ENCODE data around the gene MBD3L2B. TPM values are rescaled to one million over a fixed set of nuclear protein-coding genes. Genes with fewer than 3 reads are reported as not detected.
"Not testable (repeated sequence)": the region's sequence is repeated elsewhere in the genome, so short reads cannot be mapped to it uniquely, and the experiment has no call there.

MBD3L2B gene
- total RNA-seq, 1 experiment from 2014 or later: 0.69 TPM

DNA sequence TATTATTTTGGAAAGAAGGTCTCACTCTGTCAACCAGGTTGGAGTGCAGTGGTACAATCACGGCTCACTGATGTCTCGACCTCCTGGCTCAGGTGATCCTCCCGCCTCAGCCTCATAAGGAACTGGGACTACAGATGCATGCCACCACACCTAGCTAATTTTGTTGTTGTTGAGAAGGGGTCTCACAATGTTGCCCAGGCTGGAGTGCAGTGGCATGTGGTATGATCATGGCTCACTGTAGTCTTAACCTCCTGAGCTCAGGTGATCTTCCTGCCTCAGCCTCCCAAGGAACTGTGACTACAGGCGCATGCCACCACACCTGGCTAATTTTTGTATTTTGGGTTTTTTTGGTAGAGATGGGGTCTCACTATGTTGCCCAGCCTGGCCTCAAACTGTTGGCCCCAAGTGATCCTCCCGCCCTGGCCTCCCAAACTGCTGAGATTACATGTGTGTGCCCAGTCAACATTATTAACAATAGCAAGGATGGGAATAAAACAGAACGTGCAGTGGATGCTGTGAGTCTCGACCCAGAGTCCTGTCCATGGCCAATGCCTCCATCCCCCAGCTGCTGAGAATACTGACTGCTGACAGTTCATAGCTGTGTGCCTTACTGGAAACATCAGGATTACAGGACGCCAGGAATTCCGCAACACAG lies 42.7 kb upstream of the MBD3L2B start:
- Histone ChIP-seq H3K36me3 (ENCODE audit: insufficient read depth, low read length, poor library complexity, severe bottlenecking) (no peaks in the 10 kb centered on the region), H3K4me3 (ENCODE audit: low read depth, low read length, poor library complexity, severe bottlenecking) (no peak overlapping the region), H3K9me3 (ENCODE audit: low read depth, low read length, poor library complexity, severe bottlenecking) (no peaks in the 10 kb centered on the region), H3K27me3 (replicated peaks; ENCODE audit: insufficient read depth, low read depth, low read length, poor library complexity) (no peaks in the 10 kb centered on the region), H3K27ac (ENCODE audit: low read depth, low read length, poor library complexity, severe bottlenecking) (no peak overlapping the region), H3K4me1 (ENCODE audit: insufficient read depth, low read length, poor library complexity, severe bottlenecking) (no peaks in the 10 kb centered on the region)
- ChIA-PET CTCF (no interaction called here), POLR2A (ENCODE audit: low non-redundant PET) (no interaction called here)
- BruUV-seq (replicated peaks): no TSS peak
- no peak for TF ChIP-seq EZH2 (IDR thresholded peaks at IDR 0.05; ENCODE audit: borderline replicate concordance, low read depth, low read length, poor library complexity, severe bottlenecking)
- TF ChIP-seq, protein P1, sequence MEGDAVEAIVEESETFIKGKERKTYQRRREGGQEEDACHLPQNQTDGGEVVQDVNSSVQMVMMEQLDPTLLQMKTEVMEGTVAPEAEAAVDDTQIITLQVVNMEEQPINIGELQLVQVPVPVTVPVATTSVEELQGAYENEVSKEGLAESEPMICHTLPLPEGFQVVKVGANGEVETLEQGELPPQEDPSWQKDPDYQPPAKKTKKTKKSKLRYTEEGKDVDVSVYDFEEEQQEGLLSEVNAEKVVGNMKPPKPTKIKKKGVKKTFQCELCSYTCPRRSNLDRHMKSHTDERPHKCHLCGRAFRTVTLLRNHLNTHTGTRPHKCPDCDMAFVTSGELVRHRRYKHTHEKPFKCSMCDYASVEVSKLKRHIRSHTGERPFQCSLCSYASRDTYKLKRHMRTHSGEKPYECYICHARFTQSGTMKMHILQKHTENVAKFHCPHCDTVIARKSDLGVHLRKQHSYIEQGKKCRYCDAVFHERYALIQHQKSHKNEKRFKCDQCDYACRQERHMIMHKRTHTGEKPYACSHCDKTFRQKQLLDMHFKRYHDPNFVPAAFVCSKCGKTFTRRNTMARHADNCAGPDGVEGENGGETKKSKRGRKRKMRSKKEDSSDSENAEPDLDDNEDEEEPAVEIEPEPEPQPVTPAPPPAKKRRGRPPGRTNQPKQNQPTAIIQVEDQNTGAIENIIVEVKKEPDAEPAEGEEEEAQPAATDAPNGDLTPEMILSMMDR (conservative IDR thresholded peaks at IDR 0.05; ENCODE audit: low read depth, low read length): no peak
- DNase-seq (ENCODE audit: low spot score): no peak
- intact Hi-C loops (cut with micrococcal nuclease; ENCODE audit: unreplicated experiment): no loop called here

DNA sequence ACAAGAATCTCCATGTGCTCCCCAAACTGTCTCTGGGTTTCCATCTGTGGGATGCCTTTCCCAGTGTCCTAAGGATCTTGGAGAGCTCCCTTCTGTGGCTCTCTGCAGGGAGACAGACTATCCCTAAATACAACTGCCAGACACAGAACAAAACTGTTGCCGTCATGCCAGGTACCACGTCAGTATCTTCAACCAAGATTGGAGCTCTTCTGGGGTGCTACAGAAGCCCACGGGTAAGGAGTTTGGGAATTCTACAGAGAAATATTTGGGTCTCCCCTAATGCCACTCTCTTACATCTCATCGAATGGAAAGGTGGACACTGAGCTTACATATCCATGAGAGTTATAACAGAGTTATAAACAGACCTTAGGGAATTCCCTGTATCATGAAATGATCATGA lies 42.1 kb upstream of the MBD3L2B start:
- Histone ChIP-seq H3K4me1 (ENCODE audit: insufficient read depth, low read length, poor library complexity, severe bottlenecking) (no peaks in the 10 kb centered on the region), H3K27ac (ENCODE audit: low read depth, low read length, poor library complexity, severe bottlenecking) (no peak overlapping the region), H3K9me3 (ENCODE audit: low read depth, low read length, poor library complexity, severe bottlenecking) (no peaks in the 10 kb centered on the region), H3K27me3 (replicated peaks; ENCODE audit: insufficient read depth, low read depth, low read length, poor library complexity) (no peaks in the 10 kb centered on the region), H3K36me3 (ENCODE audit: insufficient read depth, low read length, poor library complexity, severe bottlenecking) (no peaks in the 10 kb centered on the region), H3K4me3 (ENCODE audit: low read depth, low read length, poor library complexity, severe bottlenecking) (no peak overlapping the region)
- intact Hi-C loops (cut with micrococcal nuclease; ENCODE audit: unreplicated experiment): no loop called here
- ChIA-PET POLR2A (ENCODE audit: low non-redundant PET) (no interaction called here), CTCF (no interaction called here)
- TF ChIP-seq, protein P1 (conservative IDR thresholded peaks at IDR 0.05; ENCODE audit: low read depth, low read length): no peak
- no peak for TF ChIP-seq EZH2 (IDR thresholded peaks at IDR 0.05; ENCODE audit: borderline replicate concordance, low read depth, low read length, poor library complexity, severe bottlenecking)
- no TSS peak for BruUV-seq (replicated peaks)
- no peak for DNase-seq (ENCODE audit: low spot score)

DNA sequence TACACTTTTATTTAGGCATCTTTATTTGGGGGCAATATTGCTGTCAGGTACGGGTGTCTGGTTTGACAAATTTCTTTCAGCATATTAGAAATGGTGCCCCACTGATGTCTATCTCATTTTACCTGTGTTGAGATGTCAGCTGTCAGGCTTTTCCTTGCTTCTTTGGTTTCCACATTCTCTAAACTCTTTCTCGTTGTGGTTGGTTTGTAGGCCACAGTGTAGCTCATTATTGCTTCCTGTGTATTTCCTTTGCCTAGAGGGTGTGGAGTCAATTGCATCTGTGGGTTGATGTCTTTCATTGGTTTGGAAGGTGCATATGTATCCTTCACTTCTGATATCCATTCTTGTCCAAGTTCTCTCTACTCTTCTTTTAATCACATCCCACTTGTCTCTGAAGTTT lies 38.7 kb upstream of the MBD3L2B start:
- H3K9me3 ChIP-seq (ENCODE audit: low read depth, low read length, poor library complexity, severe bottlenecking); BruUV-seq (replicated peaks); POLR2A ChIA-PET (ENCODE audit: low non-redundant PET); H3K27me3 ChIP-seq (replicated peaks; ENCODE audit: insufficient read depth, low read depth, low read length, poor library complexity); H3K36me3 ChIP-seq (ENCODE audit: insufficient read depth, low read length, poor library complexity, severe bottlenecking); DNase-seq (ENCODE audit: low spot score); CTCF ChIA-PET; H3K4me1 ChIP-seq (ENCODE audit: insufficient read depth, low read length, poor library complexity, severe bottlenecking); H3K27ac ChIP-seq (ENCODE audit: low read depth, low read length, poor library complexity, severe bottlenecking); intact Hi-C loops (cut with micrococcal nuclease; ENCODE audit: unreplicated experiment); H3K4me3 ChIP-seq (ENCODE audit: low read depth, low read length, poor library complexity, severe bottlenecking): not testable (repeated sequence)

DNA sequence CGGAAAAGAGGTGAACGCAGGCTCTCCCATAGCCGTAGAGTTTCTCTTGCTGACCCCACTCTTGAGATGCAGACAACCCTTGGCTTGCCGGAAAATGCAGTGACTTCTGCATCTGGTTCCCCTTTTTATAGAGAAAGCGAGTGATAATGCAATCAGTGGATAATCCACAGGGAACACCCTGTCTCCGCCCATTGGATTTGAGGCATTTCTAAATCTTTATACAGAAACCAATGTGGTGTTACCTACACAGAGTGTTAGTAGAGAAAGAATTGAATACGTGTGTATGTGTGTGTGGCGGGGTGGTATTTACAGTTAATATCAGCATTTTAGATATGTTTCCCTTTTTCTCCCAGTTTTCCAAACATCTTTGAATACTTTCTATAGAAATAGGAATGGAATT lies 37.3 kb upstream of the MBD3L2B start, which contains the start of gene MBD3L3:
Gene MBD3L3 (minus strand): TSS at position 101 of the 400 bp plus-strand sequence. CDS start 71 bp downstream, at position 30.
- H3K27me3 ChIP-seq (replicated peaks; ENCODE audit: insufficient read depth, low read depth, low read length, poor library complexity); H3K27ac ChIP-seq (ENCODE audit: low read depth, low read length, poor library complexity, severe bottlenecking); intact Hi-C loops (cut with micrococcal nuclease; ENCODE audit: unreplicated experiment); H3K9me3 ChIP-seq (ENCODE audit: low read depth, low read length, poor library complexity, severe bottlenecking); H3K36me3 ChIP-seq (ENCODE audit: insufficient read depth, low read length, poor library complexity, severe bottlenecking); H3K4me3 ChIP-seq (ENCODE audit: low read depth, low read length, poor library complexity, severe bottlenecking); DNase-seq (ENCODE audit: low spot score); H3K4me1 ChIP-seq (ENCODE audit: insufficient read depth, low read length, poor library complexity, severe bottlenecking); POLR2A ChIA-PET (ENCODE audit: low non-redundant PET); BruUV-seq (replicated peaks); CTCF ChIA-PET: not testable (repeated sequence)

DNA sequence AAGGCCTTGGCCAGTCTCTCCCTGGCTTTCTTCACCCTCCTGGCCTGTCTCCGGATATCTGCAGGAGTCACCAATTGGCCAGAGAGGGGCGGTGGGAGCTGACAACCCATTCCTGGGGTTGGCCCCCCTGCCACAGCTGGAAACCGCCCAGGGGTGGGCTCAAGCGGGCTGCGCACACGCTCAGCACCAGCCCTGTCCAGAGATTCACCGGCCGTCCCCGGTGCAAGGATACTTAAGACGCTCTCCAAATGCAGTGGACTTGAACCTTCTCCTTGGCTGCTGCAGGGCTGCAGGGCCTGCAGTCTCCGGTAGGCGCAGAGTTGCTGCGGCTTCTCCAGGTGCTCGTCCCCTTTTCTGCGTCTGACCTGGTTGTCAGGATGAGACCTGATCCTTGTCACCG lies 35.1 kb upstream of the MBD3L2B start:
- BruUV-seq (replicated peaks); H3K27ac ChIP-seq (ENCODE audit: low read depth, low read length, poor library complexity, severe bottlenecking); H3K27me3 ChIP-seq (replicated peaks; ENCODE audit: insufficient read depth, low read depth, low read length, poor library complexity); DNase-seq (ENCODE audit: low spot score); CTCF ChIA-PET; POLR2A ChIA-PET (ENCODE audit: low non-redundant PET); intact Hi-C loops (cut with micrococcal nuclease; ENCODE audit: unreplicated experiment); H3K36me3 ChIP-seq (ENCODE audit: insufficient read depth, low read length, poor library complexity, severe bottlenecking); H3K9me3 ChIP-seq (ENCODE audit: low read depth, low read length, poor library complexity, severe bottlenecking); H3K4me1 ChIP-seq (ENCODE audit: insufficient read depth, low read length, poor library complexity, severe bottlenecking); H3K4me3 ChIP-seq (ENCODE audit: low read depth, low read length, poor library complexity, severe bottlenecking): not testable (repeated sequence)

DNA sequence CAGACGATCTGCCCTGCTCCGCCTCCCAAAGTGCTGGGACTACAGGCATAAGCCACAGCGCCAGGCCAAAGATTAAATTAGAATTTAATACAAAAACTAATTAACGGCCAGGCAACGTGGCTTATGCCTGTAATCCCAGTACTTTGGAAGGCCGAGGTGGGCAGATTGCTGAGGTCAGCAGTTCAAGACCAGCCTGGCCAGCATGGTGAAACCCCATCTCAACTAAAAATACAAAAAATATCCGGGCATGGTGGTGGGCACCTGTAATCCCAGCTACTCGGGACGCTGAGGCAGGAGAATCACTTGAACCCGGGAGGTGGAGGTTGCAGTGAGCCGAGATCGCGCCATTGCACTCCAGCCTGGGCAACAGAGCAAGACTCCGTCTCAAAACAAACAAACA lies 34.4 kb upstream of the MBD3L2B start:
- DNase-seq (ENCODE audit: low spot score); H3K27ac ChIP-seq (ENCODE audit: low read depth, low read length, poor library complexity, severe bottlenecking); CTCF ChIA-PET; BruUV-seq (replicated peaks); H3K9me3 ChIP-seq (ENCODE audit: low read depth, low read length, poor library complexity, severe bottlenecking); H3K27me3 ChIP-seq (replicated peaks; ENCODE audit: insufficient read depth, low read depth, low read length, poor library complexity); H3K36me3 ChIP-seq (ENCODE audit: insufficient read depth, low read length, poor library complexity, severe bottlenecking); intact Hi-C loops (cut with micrococcal nuclease; ENCODE audit: unreplicated experiment); H3K4me3 ChIP-seq (ENCODE audit: low read depth, low read length, poor library complexity, severe bottlenecking); POLR2A ChIA-PET (ENCODE audit: low non-redundant PET); H3K4me1 ChIP-seq (ENCODE audit: insufficient read depth, low read length, poor library complexity, severe bottlenecking): not testable (repeated sequence)

Data from A673 (cell line).